Measurements from ENCODE around the gene MAN2B2. TPM values are rescaled to one million over a fixed set of nuclear protein-coding genes. Genes with fewer than 3 reads are reported as not detected.

Gene MAN2B2
- total and polyA plus RNA-seq, 4 experiments from 2014 or later, result 11.2 to 53.2 (median 41.0) TPM

DNA sequence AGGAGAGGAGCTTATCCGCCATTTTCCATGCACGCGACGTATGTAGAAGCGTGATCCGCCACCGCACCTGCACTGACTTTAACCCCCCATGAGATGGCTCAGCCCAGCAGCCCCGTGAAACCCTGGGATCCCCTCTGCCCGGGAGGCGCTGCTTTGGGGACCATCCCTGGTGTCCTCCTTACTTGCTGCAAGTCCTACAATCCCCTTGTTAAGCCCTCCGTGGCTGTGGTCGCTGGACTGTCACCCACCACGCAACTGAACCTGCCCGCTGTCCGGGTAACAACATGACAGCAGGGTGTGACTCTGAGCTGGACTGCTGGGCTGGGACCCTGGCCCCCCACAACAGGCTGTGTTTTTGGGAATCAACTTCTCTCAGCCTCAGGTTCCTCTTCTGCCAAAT, 44.7 kb upstream of the MAN2B2 start:
- ChIA-PET POLR2A (ENCODE audit: partially characterized antibody) (no interaction called here), CTCF (ENCODE audit: partially characterized antibody) (no interaction called here)
- intact Hi-C loops (cut with micrococcal nuclease), result no loop called here
- H3K36me3 Mint-ChIP-seq, result no peaks in the 10 kb centered on the region
- peaks cover 0 to 2% (median 0%) of the 10 kb centered on the region in 8 donors for H3K9me3 Mint-ChIP-seq
- H3K27me3 Mint-ChIP-seq, result peaks cover 0 to 7% of the 10 kb centered on the region in 2 donors
- H3K27ac Mint-ChIP-seq, result no peak overlapping the region
- Histone ChIP-seq H3K27me3 (ENCODE audit: insufficient read depth, low read length) (no peaks in the 10 kb centered on the region), H3K9me3 (ENCODE audit: control insufficient read depth in 1 of 2, low read length in 2 of 2) (no peaks in the 10 kb centered on the region), H3K36me3 (ENCODE audit: insufficient read depth, low read length) (no peaks in the 10 kb centered on the region), H3K27ac (ENCODE audit: low read depth, low read length) (no peak overlapping the region), H3K4me1 (ENCODE audit: insufficient read depth, low read length) (no peaks in the 10 kb centered on the region), H3K4me3 (ENCODE audit: low read length in 2 of 2) (no peak overlapping the region)
- H3K4me1 Mint-ChIP-seq, result no peaks in the 10 kb centered on the region
- no peak for DNase-seq
- H3K4me3 Mint-ChIP-seq, result no peak overlapping the region

DNA sequence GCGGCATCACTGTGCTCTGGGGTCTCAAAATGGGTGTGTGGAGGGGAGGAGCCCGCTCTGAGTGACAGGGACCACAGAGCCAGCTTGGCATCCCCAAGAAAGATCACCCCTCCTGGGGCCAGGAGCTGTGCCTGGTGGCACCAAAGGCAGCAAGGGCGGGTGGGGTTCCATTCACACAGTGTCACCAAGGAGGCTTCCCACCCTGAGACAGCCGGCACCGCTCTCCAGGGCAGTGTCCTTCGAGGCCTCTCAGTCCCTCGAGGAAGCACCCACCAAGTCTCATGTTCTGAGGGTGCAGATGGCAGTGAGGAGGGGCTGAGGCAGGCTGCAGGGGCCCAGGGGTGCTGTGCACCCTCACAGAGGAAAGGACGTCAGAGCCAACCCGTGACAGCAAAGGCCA, 44.0 kb upstream of the MAN2B2 start:
- Mint-ChIP-seq H3K27ac (no peak overlapping the region), H3K4me1 (no peaks in the 10 kb centered on the region), H3K27me3 (peaks cover 0 to 5% of the 10 kb centered on the region in 2 donors), H3K9me3 (peaks cover 0 to 2% (median 0%) of the 10 kb centered on the region in 8 donors), H3K36me3 (no peaks in the 10 kb centered on the region), H3K4me3 (no peak overlapping the region)
- DNase-seq, result no peak
- no peak overlapping the region for H3K27ac ChIP-seq (ENCODE audit: low read depth, low read length)
- no peaks in the 10 kb centered on the region for H3K36me3 ChIP-seq (ENCODE audit: insufficient read depth, low read length)
- ChIA-PET POLR2A (ENCODE audit: partially characterized antibody) (no interaction called here), CTCF (ENCODE audit: partially characterized antibody) (no interaction called here)
- H3K4me3 ChIP-seq (ENCODE audit: low read length in 2 of 2), result no peak overlapping the region
- H3K4me1 ChIP-seq (ENCODE audit: insufficient read depth, low read length), result no peaks in the 10 kb centered on the region
- H3K9me3 ChIP-seq (ENCODE audit: control insufficient read depth in 1 of 2, low read length in 2 of 2), result no peaks in the 10 kb centered on the region
- no peaks in the 10 kb centered on the region for H3K27me3 ChIP-seq (ENCODE audit: insufficient read depth, low read length)
- intact Hi-C loops (cut with micrococcal nuclease), result no loop called here

DNA sequence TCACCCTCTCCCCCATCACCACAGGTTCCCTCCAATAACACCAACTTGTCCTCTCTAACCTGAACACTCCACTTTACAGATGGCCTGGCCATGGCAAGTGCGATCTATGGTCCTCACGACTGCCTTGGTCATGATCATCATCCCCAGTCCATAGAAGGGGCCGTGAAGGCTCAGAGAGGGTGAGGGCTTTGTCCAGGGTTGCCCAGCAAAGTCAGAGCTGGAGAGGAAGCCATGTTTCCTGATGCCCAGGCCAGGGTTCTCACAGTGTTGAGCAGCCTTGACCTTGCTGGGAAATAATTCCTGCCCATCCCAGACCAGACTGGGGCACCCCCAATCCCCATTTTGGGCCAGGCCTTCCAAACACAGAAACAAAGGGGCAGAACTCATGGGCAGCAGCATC, 42.9 kb upstream of the MAN2B2 start:
- Histone ChIP-seq H3K9me3 (ENCODE audit: control insufficient read depth in 1 of 2, low read length in 2 of 2) (no peaks in the 10 kb centered on the region), H3K27me3 (ENCODE audit: insufficient read depth, low read length) (no peaks in the 10 kb centered on the region), H3K4me3 (ENCODE audit: low read length in 2 of 2) (no peak overlapping the region), H3K4me1 (ENCODE audit: insufficient read depth, low read length) (no peaks in the 10 kb centered on the region), H3K36me3 (ENCODE audit: insufficient read depth, low read length) (no peaks in the 10 kb centered on the region), H3K27ac (ENCODE audit: low read depth, low read length) (no peak overlapping the region)
- Mint-ChIP-seq H3K4me3 (no peak overlapping the region), H3K27me3 (peaks cover 0 to 9% of the 10 kb centered on the region in 2 donors), H3K4me1 (no peaks in the 10 kb centered on the region), H3K27ac (no peak overlapping the region), H3K36me3 (no peaks in the 10 kb centered on the region), H3K9me3 (peaks cover 0 to 2% (median 0%) of the 10 kb centered on the region in 8 donors)
- DNase-seq, result no peak
- ChIA-PET POLR2A (ENCODE audit: partially characterized antibody) (no interaction called here), CTCF (ENCODE audit: partially characterized antibody) (interaction anchor here (2.0 kb wide), 1 partner anchor 15 kb away, joined by 7 read pairs; no protein-coding TSS in a partner anchor)
- intact Hi-C loops (cut with micrococcal nuclease), result no loop called here

GRCh38 chr4:6532658-6533057, 42.3 kb upstream of the MAN2B2 start:
- Mint-ChIP-seq H3K4me3 (no peak overlapping the region), H3K9me3 (peaks cover 0 to 2% (median 0%) of the 10 kb centered on the region in 8 donors), H3K27ac (no peak overlapping the region), H3K4me1 (no peaks in the 10 kb centered on the region), H3K36me3 (no peaks in the 10 kb centered on the region), H3K27me3 (peaks cover 0 to 9% of the 10 kb centered on the region in 2 donors)
- no peaks in the 10 kb centered on the region for H3K9me3 ChIP-seq (ENCODE audit: control insufficient read depth in 1 of 2, low read length in 2 of 2)
- CTCF ChIA-PET (ENCODE audit: partially characterized antibody), result interaction anchor here (2.0 kb wide), 1 partner anchor 14 kb away, joined by 7 read pairs; no protein-coding TSS in a partner anchor
- H3K36me3 ChIP-seq (ENCODE audit: insufficient read depth, low read length), result no peaks in the 10 kb centered on the region
- no peak overlapping the region for H3K27ac ChIP-seq (ENCODE audit: low read depth, low read length)
- no peak overlapping the region for H3K4me3 ChIP-seq (ENCODE audit: low read length in 2 of 2)
- POLR2A ChIA-PET (ENCODE audit: partially characterized antibody), result no interaction called here
- no peaks in the 10 kb centered on the region for H3K4me1 ChIP-seq (ENCODE audit: insufficient read depth, low read length)
- no peak for DNase-seq
- no peaks in the 10 kb centered on the region for H3K27me3 ChIP-seq (ENCODE audit: insufficient read depth, low read length)
- intact Hi-C loops (cut with micrococcal nuclease), result no loop called here

DNA sequence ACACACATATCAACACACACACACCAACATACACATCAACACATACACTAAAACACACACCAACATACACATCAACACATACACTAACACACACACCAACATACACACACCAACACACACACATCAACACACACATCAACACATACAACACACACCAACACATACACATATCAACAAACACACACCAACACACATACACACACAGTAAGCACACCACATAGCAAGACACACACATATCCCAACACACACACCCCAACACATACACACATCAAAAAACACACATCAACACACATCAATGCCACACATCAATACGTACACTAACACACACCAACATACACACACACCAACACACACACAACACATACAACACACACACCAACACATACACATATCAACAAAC, 40.9 kb upstream of the MAN2B2 start:
- Mint-ChIP-seq H3K4me3 (no peak overlapping the region), H3K36me3 (no peaks in the 10 kb centered on the region), H3K4me1 (no peaks in the 10 kb centered on the region), H3K9me3 (peaks cover 0 to 2% (median 0%) of the 10 kb centered on the region in 8 donors), H3K27ac (no peak overlapping the region), H3K27me3 (peaks cover 3 to 13% of the 10 kb centered on the region in 2 donors)
- DNase-seq, result no peak
- Histone ChIP-seq H3K36me3 (ENCODE audit: insufficient read depth, low read length) (no peaks in the 10 kb centered on the region), H3K4me3 (ENCODE audit: low read length in 2 of 2) (no peak overlapping the region), H3K27ac (ENCODE audit: low read depth, low read length) (no peak overlapping the region), H3K4me1 (ENCODE audit: insufficient read depth, low read length) (no peaks in the 10 kb centered on the region), H3K9me3 (ENCODE audit: control insufficient read depth in 1 of 2, low read length in 2 of 2) (no peaks in the 10 kb centered on the region), H3K27me3 (ENCODE audit: insufficient read depth, low read length) (no peaks in the 10 kb centered on the region)
- intact Hi-C loops (cut with micrococcal nuclease), result no loop called here
- ChIA-PET CTCF (ENCODE audit: partially characterized antibody) (interaction anchor here (2.0 kb wide), 1 partner anchor 13 kb away, joined by 7 read pairs; no protein-coding TSS in a partner anchor), POLR2A (ENCODE audit: partially characterized antibody) (no interaction called here)

- no peaks in the 10 kb centered on the region for H3K27me3 ChIP-seq (ENCODE audit: insufficient read depth, low read length)
- Mint-ChIP-seq H3K4me3 (no peak overlapping the region), H3K36me3 (no peaks in the 10 kb centered on the region), H3K4me1 (no peaks in the 10 kb centered on the region), H3K27me3 (peaks cover 3 to 17% of the 10 kb centered on the region in 2 donors), H3K27ac (no peak overlapping the region), H3K9me3 (peaks cover 0 to 2% (median 0%) of the 10 kb centered on the region in 8 donors)
- no peaks in the 10 kb centered on the region for H3K9me3 ChIP-seq (ENCODE audit: control insufficient read depth in 1 of 2, low read length in 2 of 2)
- ChIA-PET CTCF (ENCODE audit: partially characterized antibody) (no interaction called here), POLR2A (ENCODE audit: partially characterized antibody) (no interaction called here)
- no peak overlapping the region for H3K4me3 ChIP-seq (ENCODE audit: low read length in 2 of 2)
- no peak for DNase-seq
- no peak overlapping the region for H3K27ac ChIP-seq (ENCODE audit: low read depth, low read length)
- intact Hi-C loops (cut with micrococcal nuclease), result no loop called here
- H3K4me1 ChIP-seq (ENCODE audit: insufficient read depth, low read length), result no peaks in the 10 kb centered on the region
- H3K36me3 ChIP-seq (ENCODE audit: insufficient read depth, low read length), result no peaks in the 10 kb centered on the region
Measured at GRCh38 chr4:6534618-6535328, 40.2 kb upstream of the MAN2B2 start.

GRCh38 chr4:6535329-6535692, 39.7 kb upstream of the MAN2B2 start:
- Histone ChIP-seq H3K27ac (ENCODE audit: low read depth, low read length) (no peak overlapping the region), H3K27me3 (ENCODE audit: insufficient read depth, low read length) (no peaks in the 10 kb centered on the region), H3K9me3 (ENCODE audit: control insufficient read depth in 1 of 2, low read length in 2 of 2) (no peaks in the 10 kb centered on the region), H3K36me3 (ENCODE audit: insufficient read depth, low read length) (no peaks in the 10 kb centered on the region), H3K4me3 (ENCODE audit: low read length in 2 of 2) (no peak overlapping the region), H3K4me1 (ENCODE audit: insufficient read depth, low read length) (no peaks in the 10 kb centered on the region)
- Mint-ChIP-seq H3K9me3 (peaks cover 0 to 7% (median 2%) of the 10 kb centered on the region in 8 donors), H3K27ac (no peak overlapping the region), H3K4me3 (no peak overlapping the region), H3K4me1 (no peaks in the 10 kb centered on the region), H3K36me3 (no peaks in the 10 kb centered on the region), H3K27me3 (peaks cover 7 to 21% of the 10 kb centered on the region in 2 donors)
- ChIA-PET POLR2A (ENCODE audit: partially characterized antibody) (no interaction called here), CTCF (ENCODE audit: partially characterized antibody) (no interaction called here)
- DNase-seq, result no peak
- intact Hi-C loops (cut with micrococcal nuclease), result no loop called here

Data from CD4-positive, alpha-beta memory T cell (primary cell).